Upper lobe of left lung (tissue), 6 donors: ENCODE data around the gene YIF1B. TPM values are rescaled to one million over a fixed set of nuclear protein-coding genes. Genes with fewer than 3 reads are reported as not detected.
A peak's percentile ranks its signal among the peaks of the same experiment; 100 is the strongest.

ENCODE experiments used
- ATAC-seq, 2 donors: fragments of 200-7000 bp; cut with Tn5 transposase; one replicate each; pipeline ENCODE4 v1.9.1; 2022; ENCODE audit warnings: mild to moderate bottlenecking in 2 of 2, moderate library complexity in 2 of 2; ENCODE audit not compliant: low FRiP score in 2 of 2
- DNase-seq, 2 donors: peaks; one replicate each; pipeline ENCODE4 v3.0.0-alpha.2; 2019 to 2020
- H3K27ac ChIP-seq, 4 donors: fragments of 200-600 bp; sonication (generic); one replicate each; pipeline ENCODE4 v1.5.1; 2016 to 2019
- H3K27me3 ChIP-seq, 4 donors: fragments of 200-600 bp; sonication (generic); one replicate each; pipeline ENCODE4 v1.5.1; 2017 to 2019
- H3K36me3 ChIP-seq, 4 donors: fragments of 200-600 bp; sonication (generic); one replicate each; pipeline ENCODE4 v1.5.1; 2016 to 2019
- H3K4me1 ChIP-seq, 4 donors: fragments of 200-600 bp; sonication (generic); one replicate each; pipeline ENCODE4 v1.5.1; 2018 to 2019
- H3K4me3 ChIP-seq, 4 donors: fragments of 200-600 bp; sonication (generic); one replicate each; pipeline ENCODE4 v1.5.1; 2017 to 2019; ENCODE audit warnings: mild to moderate bottlenecking in 2 of 4, moderate library complexity in 1 of 4
- H3K9me3 ChIP-seq, 4 donors: fragments of 200-600 bp; sonication (generic); one replicate each; pipeline ENCODE4 v1.5.1; 2018 to 2019
- EP300 ChIP-seq, 4 donors: sonication (generic); formaldehyde crosslinking; IDR thresholded peaks; one replicate each; pipeline ENCODE4 v1.5.1; 2017; ENCODE audit warnings: antibody characterized with exemption in 4 of 4, control low read depth in 2 of 4
- POLR2A ChIP-seq, 4 donors: fragments of 450-650 bp; IDR thresholded peaks; one replicate each; pipeline ENCODE4 v1.5.1; 2016 to 2017; ENCODE audit warnings: antibody characterized with exemption in 4 of 4, mild to moderate bottlenecking in 2 of 4
- POLR2AphosphoS5 ChIP-seq, 2 donors: sonication (generic); formaldehyde crosslinking; IDR thresholded peaks; one replicate each; pipeline ENCODE4 v1.5.1; 2017; ENCODE audit warnings: antibody characterized with exemption in 2 of 2
- whole genome bisulfite sequencing, 2 donors: methylation state at CpG; one replicate each; pipeline ENCODE4 v1.1.5; 2017 to 2018; 5-methylcytosine and 5-hydroxymethylcytosine counted together
- total RNA-seq, 6 donors: library from RNA; depleted of rRNA in 4 of 6; stranded (reverse); fragments of >200 nt in 4 of 6; gene quantifications; one replicate each; pipeline versions ENCODE4 v1.1.0 to v1.2.1, GENCODE V29; 2016 to 2021
- TF ChIP-seq, protein P1 (sequence below), 6 experiments: fragments of 450-650 bp in 4 of 6; fragments of 200-600 bp in 2 of 6; sonication (generic) in 2 of 6; IDR thresholded peaks; one replicate each; pipeline ENCODE4 v1.5.1; 2016 to 2019; ENCODE audit warnings: antibody characterized with exemption in 6 of 6
- donor health status: DM: no; HTN: no; CAD: no; lungs with moderate emphysema.
- donor health status: DM: no; HTN: yes; CAD: no; lungs with severe emphysema.

Gene YIF1B
- total RNA-seq, 6 donors from 2014 or later, result 15.3 to 45.8 (median 29.8) TPM

DNA sequence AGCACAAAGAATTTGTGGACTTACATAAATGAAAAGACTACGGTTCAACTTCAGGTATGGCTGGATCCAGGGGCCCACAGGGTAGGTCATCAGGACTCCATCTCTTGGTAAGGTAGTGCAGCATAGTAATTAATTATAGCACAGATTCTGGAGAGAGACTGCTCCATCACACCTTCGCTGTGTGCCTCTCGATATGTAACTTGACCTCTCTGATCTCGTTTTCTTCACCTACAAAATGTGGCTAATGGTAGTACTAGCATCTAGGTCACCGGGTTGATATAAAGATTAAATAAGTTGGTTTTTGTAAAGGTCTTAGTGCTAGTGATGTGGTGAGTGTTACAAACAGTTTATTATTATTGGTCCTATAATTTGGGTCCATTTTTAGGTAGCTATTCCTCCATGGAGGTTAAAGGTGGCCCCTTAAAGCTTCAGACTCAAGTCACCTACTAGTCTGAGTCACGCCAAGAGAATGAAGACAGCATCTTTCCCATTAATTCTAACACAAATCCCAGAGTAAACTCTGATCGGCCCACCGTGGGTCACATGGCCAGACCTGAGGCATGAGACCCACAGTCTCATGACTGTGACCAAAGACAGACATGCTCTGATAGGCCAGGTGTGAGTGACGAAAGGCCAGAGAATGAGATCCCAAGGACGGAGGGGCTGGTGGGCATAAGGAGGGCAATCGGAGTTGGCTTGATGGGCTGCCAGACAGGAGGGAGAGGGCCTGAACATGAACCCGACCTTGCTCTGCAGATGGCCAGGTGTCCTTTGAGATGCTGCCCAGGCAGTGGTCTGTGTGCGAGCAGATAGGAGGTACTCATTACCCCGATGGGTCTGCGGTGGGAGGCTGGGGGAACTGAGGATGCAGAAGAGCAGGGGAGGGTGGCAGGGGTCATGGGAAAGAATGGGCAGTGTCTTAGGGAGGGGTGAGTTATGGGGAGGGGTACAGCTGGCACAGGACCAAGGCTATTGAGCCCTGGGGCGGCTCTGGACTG is 40.3 kb upstream of the YIF1B start:
- no peaks in the 10 kb centered on the region for H3K9me3 ChIP-seq
- WGBS, 2 donors, result 73% methylated on average over 16 of the region's 16 CpGs
- H3K27ac ChIP-seq, result no peak overlapping the region
- H3K36me3 ChIP-seq, result no peaks in the 10 kb centered on the region
- peaks cover 0 to 1% (median under 1%) of the 10 kb centered on the region in 4 donors for H3K4me1 ChIP-seq
- TF ChIP-seq POLR2AphosphoS5 (IDR thresholded peaks at IDR 0.05), result no peak
- TF ChIP-seq EP300 (IDR thresholded peaks at IDR 0.05), result no peak
- TF ChIP-seq POLR2A (IDR thresholded peaks at IDR 0.05), result no peak
- TF ChIP-seq, protein P1, sequence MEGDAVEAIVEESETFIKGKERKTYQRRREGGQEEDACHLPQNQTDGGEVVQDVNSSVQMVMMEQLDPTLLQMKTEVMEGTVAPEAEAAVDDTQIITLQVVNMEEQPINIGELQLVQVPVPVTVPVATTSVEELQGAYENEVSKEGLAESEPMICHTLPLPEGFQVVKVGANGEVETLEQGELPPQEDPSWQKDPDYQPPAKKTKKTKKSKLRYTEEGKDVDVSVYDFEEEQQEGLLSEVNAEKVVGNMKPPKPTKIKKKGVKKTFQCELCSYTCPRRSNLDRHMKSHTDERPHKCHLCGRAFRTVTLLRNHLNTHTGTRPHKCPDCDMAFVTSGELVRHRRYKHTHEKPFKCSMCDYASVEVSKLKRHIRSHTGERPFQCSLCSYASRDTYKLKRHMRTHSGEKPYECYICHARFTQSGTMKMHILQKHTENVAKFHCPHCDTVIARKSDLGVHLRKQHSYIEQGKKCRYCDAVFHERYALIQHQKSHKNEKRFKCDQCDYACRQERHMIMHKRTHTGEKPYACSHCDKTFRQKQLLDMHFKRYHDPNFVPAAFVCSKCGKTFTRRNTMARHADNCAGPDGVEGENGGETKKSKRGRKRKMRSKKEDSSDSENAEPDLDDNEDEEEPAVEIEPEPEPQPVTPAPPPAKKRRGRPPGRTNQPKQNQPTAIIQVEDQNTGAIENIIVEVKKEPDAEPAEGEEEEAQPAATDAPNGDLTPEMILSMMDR (IDR thresholded peaks at IDR 0.05), result no peak
- DNase-seq (no peak), ATAC-seq (peak in 1 of 2 donors; percentile 4)
- H3K27me3 ChIP-seq, result peaks cover 0 to 13% (median 1%) of the 10 kb centered on the region in 4 donors
- H3K4me3 ChIP-seq, result no peak overlapping the region

DNA sequence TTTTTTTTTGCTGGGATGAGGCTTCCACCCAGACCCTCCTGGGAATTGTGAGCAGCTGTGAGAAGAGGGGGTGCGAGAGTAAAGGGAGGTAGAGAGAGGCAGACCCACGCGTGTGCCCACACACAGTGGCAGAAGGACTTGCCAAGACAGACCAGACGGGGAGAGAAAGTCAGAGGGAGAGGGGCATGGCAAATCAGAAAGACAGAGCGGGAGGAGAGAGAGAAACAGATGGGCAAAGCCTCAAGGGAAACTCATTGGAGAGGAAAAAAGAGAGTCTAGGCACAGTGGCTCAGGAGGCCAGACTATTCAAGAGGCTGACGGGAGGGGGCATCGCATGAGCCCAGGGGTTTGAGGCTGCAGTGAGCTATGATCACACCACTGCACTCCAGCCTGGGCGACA is 36.9 kb upstream of the YIF1B start:
- WGBS, 2 donors, result 71 to 85% methylated on average over 7 to 8 of the region's 8 CpGs
- TF ChIP-seq POLR2A (IDR thresholded peaks at IDR 0.05) (no peak), EP300 (IDR thresholded peaks at IDR 0.05) (no peak), POLR2AphosphoS5 (IDR thresholded peaks at IDR 0.05) (no peak)
- TF ChIP-seq, protein P1 (IDR thresholded peaks at IDR 0.05), result no peak
- Histone ChIP-seq H3K27ac (no peak overlapping the region), H3K36me3 (no peaks in the 10 kb centered on the region), H3K4me3 (no peak overlapping the region), H3K27me3 (peaks cover 0 to 5% (median 0%) of the 10 kb centered on the region in 4 donors), H3K4me1 (no peaks in the 10 kb centered on the region), H3K9me3 (no peaks in the 10 kb centered on the region)
- no peak for ATAC-seq
- no peak for DNase-seq

DNA sequence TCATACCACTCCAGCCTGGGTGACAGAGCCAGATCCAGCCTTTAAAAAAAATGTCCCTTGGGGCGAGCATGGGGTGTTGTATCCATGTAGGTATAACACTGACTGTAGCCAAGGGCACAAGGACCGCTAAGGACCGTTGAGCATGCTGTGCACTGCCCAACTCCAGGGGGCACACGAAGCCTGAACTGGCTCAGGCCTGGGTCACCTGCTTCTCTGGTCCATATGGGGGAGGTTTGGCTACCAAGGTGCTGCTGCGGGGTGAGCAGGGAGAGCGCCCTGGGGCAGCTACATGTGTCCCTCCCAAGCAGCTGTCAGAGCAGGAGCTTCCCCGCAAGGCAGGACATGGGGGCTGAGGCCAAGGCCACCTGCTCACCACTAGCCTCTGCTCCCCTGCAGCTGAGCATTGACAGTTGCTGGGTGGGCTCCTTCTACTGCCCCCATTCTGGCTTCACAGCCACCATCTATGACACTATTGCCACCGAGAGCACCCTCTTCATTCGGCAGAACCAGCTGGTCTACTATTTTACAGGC is 36.2 kb upstream of the YIF1B start:
- Histone ChIP-seq H3K27me3 (peaks cover 0 to 5% (median 0%) of the 10 kb centered on the region in 4 donors), H3K4me3 (no peak overlapping the region), H3K4me1 (no peaks in the 10 kb centered on the region), H3K9me3 (no peaks in the 10 kb centered on the region), H3K27ac (no peak overlapping the region), H3K36me3 (no peaks in the 10 kb centered on the region)
- TF ChIP-seq, protein P1 (IDR thresholded peaks at IDR 0.05), result no peak
- no peak for TF ChIP-seq POLR2AphosphoS5 (IDR thresholded peaks at IDR 0.05)
- no peak for TF ChIP-seq POLR2A (IDR thresholded peaks at IDR 0.05)
- no peak for TF ChIP-seq EP300 (IDR thresholded peaks at IDR 0.05)
- no peak for ATAC-seq
- no peak for DNase-seq
- WGBS, 2 donors, result 82 to 85% methylated on average over 3 to 4 of the region's 9 CpGs

DNA sequence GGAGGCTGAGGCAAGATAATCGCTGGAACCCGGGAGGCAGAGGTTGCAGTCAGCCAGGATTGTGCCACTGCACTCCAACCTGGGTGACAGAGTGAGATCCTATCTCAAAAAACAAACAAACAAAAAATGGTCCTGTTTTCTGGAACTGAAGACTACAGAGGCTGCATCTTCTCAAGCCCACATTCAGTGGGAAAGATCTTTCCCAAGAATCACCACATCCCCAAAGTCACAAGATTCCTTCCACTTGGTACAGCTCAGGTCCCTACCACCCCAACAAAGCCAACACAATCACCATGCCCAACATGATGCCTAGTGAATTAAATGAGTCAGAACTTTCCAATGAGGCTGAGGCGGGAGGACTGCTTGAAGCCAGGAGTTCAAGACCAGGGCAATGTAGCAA is 35.1 kb upstream of the YIF1B start:
- H3K4me1 ChIP-seq, result no peaks in the 10 kb centered on the region
- 74 to 78% methylated on average over 3 of the region's 3 CpGs for WGBS, 2 donors
- no peaks in the 10 kb centered on the region for H3K9me3 ChIP-seq
- no peaks in the 10 kb centered on the region for H3K36me3 ChIP-seq
- H3K27me3 ChIP-seq, result peaks cover 0 to 5% (median 0%) of the 10 kb centered on the region in 4 donors
- H3K27ac ChIP-seq, result no peak overlapping the region
- DNase-seq, result no peak
- H3K4me3 ChIP-seq, result no peak overlapping the region
- TF ChIP-seq EP300 (IDR thresholded peaks at IDR 0.05) (no peak), POLR2A (IDR thresholded peaks at IDR 0.05) (no peak), POLR2AphosphoS5 (IDR thresholded peaks at IDR 0.05) (no peak)
- TF ChIP-seq, protein P1 (IDR thresholded peaks at IDR 0.05), result no peak
- no peak for ATAC-seq
